GM21367 (cell line): ENCODE results near the gene CACNA2D2.

Experiments used
- ATAC-seq: cut with Tn5 transposase; IDR thresholded peaks from one replicate; pipeline ENCODE4 v1.9.1; 2021; ENCODE audit not compliant: unreplicated experiment

The CACNA2D2 gene

DNA sequence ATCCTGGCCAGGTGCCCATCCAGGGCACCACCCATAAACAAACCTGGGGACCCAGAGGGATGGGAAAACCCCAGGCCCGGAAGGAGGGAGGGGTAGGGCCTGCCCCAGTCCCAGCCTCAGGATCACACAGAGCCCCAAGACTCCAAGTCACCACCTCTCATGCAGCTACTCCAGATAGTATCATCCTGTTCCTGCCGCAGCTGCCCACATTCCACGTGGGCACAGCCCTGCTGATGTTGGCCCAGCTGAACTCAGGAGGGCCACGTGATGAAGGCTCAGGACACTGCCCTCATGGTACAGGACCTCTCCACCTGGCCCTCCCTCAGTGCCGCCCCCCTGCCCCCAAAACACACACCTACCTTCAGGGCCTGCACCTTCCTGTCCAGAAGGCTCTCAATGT lies 69.5 kb downstream of the CACNA2D2 start:
- no peak for ATAC-seq

DNA sequence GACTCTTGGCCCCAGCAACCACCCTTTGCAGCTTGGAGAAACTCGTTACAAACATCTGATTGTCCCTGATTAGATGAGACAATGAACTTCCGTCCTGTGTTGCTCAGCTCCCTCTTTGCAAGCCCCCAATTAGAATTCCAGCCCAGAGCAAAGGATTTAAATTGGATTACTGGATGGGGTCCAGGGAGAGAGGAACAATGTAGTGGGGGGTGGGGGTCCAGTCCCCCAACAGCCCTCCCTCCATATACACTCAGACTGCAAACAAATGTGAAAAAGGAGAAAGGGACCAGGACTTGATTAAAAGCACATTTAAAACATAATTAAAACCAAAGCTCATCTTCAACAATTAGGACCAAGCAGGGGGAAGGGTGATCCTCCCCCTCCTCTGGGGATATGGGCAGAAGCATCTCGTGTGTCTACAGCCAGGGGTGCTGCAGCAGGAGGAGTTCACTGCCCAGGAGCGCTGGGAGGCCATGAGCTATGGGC lies 72.4 kb downstream of the CACNA2D2 start:
- no peak for ATAC-seq

DNA sequence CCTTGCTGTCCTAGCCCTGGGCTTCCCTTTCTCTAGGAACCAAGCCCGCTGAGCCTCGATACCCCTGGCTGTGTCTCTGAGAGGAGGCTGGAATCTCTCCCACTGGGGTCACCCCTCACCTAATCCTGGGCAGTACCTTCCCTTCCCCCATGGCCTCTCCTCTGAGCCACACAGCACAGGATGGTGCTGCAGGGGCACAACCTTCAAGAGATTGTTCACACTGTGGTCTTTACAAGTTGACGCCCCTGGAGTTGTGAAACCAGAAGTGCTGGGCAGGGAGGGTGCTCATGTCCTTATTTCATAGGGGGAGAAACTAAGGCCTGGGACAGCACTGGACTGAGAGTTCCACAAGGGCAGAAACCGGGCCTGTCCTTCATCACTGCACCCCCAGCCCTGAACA lies 73.2 kb downstream of the CACNA2D2 start:
- ATAC-seq, result no peak

DNA sequence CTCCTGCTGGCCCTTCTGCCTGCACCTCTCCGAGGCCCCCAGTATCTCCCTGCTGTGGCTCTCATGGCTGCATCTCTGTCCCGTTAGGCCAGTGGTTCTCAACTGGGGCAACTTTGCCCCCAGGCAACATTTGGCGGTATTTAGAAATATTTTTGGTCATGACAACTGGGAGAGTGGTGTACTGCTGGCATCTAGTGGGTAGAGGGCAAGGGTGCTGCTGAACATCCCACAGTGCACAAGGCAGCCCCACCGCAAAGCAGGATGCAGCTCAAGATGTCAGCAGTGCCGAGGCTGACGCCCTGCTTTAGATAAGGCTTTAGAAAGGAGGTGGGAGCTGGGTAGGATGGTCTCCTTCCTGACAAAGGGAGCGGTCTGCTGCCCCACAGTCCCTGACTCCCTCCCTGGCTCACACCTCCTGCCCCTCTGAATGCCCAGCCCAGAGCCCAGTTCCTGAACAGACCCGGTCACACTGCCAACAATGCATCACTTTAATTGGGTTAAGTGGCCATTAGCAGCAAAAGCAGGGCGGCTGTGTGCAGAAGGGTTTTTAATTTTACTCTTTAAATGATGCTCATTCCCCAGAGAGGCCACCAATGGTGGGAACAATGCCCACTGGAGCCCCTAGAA lies 75.3 kb downstream of the CACNA2D2 start:
- ATAC-seq, result no peak

DNA sequence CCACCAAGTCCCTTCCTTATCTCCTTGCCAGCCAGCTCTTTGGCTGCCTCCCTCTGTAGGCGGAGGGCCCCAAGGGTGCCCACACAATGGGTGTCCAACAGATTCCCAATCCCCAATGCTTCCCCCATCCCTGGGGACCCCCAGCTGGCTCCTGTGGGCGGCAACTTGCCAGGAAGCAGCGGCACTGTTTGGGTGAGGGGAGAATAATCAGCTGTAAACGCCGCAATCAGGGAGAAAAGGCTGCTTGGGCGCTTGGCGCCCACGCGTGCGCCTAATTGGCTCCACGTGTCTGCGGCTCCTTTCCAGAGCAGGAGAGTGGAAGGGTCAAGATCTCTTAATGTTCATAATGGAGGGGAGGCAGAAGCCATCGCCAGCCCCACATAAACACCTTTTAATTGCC lies 76.2 kb downstream of the CACNA2D2 start:
- ATAC-seq, result no peak

DNA sequence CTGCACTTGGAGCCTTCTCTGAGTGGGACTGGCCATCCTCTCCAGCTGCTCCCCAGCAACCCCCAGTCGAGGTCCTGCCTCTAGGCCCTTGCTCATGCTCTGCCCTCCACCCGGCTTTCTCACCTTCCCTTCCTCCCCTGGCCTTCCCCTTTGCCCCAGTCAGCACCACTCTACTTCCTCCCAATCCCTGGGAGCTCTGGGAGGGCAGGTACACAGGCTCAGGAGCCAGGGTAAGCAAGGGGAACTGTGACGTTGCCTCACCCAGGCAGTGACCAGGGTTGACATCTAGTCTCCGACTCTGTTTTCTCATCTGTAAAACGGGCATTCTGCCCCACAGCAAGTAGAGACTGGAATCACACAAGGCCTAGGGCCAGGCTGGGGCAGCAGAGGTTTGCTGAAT lies 77.5 kb downstream of the CACNA2D2 start:
- ATAC-seq, result no peak

DNA sequence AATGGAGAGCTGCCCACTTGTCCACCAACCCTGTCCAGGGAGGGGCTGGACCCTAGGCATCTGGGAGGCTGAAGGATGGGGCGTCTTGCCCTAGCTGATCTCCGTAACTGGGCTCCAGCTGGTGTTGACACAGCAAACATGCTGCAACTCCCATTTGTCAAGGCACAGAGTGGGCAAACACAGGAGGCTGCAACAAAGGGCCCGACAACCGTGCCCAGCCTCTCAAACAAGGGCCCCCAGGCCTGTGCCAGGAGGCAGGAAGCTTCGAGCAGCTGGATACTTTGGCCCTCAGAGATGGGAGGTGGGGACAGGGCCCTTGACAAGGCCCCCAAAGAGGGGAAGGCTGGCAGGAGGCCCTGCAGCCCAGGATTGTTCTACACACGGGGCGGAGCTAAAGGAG lies 79.9 kb downstream of the CACNA2D2 start:
- ATAC-seq, result no peak

DNA sequence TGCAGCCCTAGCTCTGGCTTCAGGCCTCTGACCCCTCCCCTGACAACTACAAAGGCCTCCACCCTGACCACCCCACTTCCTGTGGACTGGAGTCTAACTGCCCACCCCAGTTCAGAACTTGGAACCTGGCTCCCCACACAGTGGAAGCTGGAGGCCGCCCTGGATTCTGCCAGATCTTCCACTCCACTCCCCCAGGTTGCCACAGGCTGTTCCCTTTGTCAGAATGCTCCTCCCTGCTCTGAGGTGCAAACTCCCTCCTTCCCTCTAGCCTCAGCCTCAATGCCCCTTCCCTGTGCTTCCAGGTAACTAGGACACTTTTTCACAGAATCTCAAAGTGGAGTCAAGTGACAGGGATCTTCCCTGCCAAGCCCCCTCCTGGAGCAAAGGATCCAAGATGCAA lies 81.3 kb downstream of the CACNA2D2 start:
- ATAC-seq, result no peak

DNA sequence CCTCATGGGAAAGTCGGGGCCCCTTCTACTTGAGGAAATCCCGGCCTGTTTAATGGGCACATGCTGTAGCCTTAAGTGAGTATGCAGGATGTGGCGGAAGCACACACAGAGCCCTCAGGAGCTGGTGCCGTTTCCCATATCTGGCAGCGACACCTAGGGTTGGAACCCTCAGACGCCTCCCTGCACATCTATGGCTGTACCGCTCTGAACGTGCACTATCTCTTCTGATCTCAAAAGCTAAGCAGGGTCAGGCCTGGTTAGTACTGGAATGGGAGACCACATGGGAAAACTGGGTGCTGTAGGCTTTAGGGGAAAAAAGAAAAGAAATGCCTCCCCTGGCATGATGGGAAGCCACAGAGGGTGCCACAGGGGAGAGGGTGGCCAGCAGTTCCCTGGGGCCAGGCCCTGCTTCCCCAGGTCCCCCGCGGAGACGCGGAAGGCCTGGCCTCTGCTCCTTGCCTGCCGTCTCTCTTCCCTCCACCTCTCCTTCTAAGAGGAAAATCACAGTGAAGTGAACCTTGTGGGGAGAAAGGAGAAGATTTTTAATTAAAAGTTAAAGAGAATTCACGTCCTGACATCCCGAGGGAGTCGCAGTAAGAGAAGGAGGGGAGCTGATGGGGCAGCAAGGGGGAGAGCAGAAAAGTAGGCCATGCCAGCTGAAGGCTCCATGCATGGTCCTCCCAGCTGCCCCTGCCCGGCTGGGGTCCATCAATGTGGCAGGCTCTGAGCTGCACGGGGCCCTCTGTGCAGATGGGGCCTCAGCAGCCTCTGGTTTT lies 83.7 kb downstream of the CACNA2D2 start:
- no peak for ATAC-seq

DNA sequence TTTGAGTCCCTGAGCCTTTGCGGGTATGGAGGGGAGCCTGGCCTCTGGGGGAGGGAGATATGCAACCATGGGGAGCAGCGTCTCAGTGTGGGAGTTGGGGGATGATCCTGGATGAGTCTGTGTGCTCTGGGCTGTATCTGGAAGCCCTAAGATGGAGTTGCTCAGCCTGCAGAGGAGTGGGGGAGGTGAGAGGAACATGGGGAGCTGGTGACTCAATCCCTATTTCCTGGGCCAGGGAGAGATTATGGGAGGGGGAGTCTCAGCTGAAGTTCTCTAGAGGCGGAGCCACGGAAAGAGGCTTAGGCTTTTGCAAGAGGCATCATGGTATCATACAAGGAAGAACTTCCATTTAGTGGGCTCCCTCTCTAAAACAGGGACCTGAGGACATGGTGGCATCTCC lies 84.6 kb downstream of the CACNA2D2 start:
- ATAC-seq, result no peak

DNA sequence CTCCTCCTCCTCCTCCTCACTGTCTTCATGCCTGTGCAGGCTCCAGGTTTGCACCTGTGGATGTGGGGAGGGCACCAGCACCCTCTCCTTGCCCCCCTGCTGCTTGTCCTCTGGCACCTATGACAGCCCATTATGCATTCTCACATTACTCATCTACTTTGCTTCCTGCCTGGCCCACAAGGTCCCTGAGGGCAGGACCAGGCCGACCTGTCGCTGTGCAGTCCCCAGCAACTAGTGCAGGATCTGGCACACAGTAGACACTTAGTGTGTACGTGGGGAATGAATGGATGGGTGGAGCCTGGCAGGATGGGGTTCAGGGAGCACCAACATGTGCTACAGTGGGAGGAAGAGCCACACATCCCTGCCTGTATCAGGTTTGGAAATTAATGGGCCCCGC lies 85.8 kb downstream of the CACNA2D2 start:
- no peak for ATAC-seq

DNA sequence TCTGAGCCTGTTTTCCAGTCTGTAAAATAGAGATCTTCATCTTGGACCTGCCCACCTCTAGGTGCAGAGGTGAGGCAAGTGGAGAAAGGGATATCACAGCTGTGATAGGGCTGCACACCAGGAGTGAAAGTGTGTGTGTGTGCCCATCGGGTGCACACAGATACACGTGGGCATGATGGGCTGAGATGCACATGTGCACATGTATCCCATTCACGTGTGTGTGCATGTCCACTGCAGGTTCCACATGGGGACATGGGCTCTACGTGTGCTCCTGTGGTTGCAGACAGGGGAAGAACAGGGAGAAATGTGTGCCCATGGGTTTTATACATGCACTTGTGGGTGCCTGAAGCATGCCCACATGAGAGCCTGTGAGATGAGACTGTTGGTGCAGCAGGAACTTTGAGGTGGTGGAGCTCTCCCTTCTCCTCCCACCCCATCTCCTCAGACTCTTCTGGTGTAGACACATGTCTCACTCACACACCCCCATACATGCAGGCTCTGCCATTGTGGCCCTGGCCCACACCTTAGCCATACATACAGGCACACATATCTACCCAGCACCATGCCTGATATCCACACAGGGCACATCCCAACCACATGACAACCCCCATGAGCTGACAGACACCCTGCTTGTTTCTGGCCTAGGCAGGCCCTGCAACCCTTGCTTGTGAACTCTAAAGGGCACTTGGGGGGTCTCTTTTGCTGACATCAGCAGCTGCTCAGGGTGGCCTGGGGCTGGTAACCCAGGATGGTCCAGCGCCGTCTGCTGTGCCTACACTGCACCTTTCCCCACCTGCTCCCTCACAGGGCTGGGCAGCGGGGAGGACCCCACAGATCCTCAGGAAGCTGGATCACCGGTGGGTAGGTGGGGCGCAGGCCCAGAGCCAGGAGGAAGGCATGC lies 86.4 kb downstream of the CACNA2D2 start:
- ATAC-seq, result no peak

DNA sequence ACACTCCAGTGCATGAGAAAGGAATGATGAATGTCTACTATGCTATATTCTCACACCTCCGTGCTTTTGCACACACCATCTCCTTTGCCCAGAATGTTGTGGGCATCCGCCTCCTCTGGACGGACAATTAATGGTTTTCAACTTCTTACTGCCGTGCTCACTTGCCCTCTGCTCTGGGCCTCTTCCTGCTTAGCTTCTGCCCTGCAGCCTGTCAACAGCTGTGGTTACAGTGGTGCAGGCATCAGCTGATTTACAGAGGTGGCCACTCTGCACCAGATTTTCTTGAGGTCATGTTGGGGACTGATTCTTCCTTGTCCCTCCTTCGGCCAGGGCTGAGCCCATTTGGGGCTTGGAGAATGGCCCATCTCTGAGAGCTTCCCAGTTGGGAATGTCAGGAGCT lies 87.6 kb downstream of the CACNA2D2 start:
- ATAC-seq, result no peak

DNA sequence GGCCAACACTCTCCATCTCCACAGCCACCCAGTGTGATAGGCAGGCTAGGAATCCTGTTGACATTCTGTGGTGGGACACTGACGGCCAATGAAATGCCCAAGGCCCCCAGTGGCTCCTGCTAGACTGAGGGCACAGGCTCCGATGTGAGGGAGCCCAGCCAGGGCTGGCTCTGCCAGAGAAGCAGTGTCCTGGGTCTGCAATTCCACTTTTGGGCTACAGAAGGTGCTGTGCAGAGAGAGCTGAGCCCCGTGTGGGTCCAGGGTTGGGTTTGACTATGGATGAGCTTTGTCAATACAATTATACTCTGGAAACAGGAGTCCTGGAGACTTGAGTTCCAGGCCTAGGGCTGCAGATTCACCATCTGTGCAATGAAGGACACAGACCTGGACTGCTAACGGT lies 88.4 kb downstream of the CACNA2D2 start:
- no peak for ATAC-seq

DNA sequence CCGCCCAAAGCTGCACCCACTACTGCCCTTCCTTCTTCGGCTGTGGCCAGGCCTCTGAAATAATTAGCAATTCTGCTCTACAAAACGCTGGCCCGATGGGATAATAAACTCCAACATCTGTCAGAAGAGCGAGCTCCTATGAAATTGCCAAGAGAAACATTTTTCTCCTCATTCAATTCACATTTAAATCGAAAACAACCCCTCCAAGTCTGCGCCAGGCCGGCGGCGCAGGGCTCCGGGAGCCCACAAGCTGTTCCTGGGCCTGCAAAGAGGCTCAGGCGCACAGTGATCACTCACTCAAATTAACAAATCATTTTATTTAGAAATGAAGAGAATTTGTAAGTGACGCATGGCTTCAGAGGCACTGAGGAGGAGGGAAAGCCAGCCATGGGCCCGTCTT lies 88.8 kb downstream of the CACNA2D2 start:
- no peak for ATAC-seq

DNA sequence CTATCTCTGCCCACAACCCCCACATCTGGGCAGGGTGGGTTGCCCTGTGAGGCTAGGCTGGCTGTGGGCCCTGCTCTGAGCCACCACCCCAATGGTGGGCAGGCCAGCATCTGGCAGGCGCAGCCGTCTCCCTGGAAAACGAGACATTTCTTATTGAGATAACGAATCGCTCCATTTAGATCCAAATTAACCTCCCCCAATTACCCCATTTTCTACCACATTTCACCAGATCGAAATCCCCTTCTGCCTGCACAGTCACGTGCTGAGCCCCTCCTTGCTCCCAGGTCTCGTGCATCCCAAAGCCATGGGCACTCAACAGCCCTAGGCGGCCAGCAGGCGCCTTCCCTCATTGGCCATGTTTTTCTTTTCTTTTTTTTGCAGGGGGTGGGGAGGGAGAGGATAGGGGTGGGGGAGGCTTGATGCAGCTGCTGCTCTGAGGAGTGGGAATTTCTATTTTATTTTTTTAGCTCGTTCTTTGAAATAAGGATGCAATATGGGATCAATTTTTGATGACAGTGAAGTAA lies 91.1 kb downstream of the CACNA2D2 start:
- no peak for ATAC-seq

DNA sequence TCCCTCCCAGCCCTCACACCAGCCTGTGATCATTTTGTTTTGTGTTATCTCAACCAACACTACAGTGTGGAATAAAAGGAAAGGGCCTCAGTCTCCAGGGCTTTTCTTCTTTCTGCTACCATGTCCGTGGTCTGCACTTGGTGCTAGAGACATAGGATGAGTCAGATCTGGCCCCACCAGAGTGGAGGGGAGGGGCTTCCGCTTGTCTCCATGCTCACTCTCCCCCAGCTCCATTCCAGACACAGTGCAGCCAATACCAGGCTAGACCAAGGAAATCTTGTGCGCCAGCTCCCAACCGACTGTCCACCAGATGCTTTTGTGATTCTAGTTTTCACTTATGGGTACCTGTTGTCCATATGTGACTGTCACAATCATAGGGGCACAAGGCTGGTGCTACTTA lies 92.2 kb downstream of the CACNA2D2 start:
- no peak for ATAC-seq

DNA sequence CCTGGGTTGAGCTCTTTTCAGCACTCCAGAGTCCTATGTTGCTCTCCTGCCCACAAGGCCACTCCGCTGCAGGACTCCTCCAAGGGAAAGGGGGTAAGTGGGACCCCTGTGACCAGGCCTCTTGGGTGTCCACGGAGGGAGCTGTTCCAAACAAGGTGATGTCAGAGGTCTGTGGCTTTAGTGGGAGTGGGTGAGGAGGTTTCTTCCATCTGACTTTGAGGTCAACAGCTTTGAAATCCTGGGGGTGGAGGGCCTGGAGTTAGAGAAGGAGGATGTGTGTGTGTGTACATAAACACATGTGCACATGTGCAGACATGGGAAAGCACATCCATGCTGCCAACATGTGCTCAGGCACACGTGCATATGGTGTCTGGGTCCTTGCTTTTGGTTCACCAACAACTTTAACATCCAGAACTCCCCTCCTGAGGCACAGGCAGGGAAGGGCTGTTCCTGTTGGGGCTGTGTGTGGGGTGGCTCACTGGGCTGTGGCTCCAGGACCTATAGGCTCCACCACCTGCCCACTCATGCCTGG lies 92.8 kb downstream of the CACNA2D2 start:
- no peak for ATAC-seq

DNA sequence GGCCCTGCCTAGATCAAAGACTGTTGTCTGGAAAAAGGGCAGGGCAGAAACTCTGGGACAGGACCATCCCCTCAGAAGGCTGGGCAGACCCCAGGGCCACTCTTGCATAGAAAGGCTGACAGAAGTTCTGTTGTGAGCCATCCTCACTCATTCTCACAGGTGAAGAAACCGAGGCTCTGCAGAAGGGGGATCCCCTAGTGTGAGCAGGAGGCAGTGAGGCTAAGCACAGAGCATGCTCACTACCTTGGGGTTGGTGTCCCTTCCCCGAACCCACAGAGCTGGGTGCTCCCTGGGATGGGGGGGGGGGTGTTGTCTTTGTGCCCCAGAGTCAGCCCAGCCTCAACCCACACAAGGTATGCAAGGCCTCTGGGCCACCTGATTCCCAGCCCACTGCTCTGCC lies 93.2 kb downstream of the CACNA2D2 start:
- no peak for ATAC-seq

DNA sequence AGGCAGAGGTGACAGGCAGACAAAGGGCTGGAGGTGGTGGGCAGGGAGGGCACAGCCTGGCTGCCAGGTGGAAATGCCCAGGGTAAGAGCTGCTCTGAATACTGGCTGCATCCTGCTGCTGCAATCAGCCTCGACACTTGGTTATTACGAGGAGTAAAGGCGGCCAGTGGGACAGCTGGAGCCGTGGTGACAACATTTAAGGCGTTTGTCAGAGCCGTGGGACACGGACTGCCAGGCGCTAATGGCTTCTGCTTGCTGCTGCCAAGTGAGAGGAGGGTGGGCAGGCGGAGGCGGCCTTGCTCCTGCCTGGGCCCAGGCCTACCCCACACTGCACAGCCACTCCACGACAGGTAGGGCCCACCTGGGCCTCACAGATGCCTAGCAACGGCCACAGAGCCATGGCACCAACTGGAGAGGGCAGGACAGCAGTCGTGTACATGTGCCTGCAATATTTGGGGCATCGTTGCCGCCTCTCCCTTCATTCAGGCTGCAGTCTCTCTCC lies 94.9 kb downstream of the CACNA2D2 start:
- no peak for ATAC-seq

DNA sequence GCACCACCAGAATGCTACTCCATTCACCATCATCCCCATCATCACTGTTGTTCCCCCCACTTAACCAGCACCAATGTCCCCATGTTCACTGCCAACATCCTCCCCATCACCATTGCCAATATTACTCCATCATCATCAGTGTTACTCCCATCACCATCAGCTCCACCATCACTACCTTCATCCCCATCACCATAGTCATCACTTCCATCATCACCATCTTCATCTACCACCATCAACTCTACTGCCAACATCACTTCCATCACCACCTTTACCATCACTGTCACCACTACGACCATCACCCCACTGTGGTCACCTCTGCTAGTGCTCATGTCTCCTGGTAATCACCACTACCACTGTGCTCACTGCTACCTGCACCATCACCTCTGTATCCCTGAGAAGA lies 96.9 kb downstream of the CACNA2D2 start:
- ATAC-seq, result no peak
